ENCODE measurements around the gene FRG2C.
"Not testable (repeated sequence)": the region's sequence is repeated elsewhere in the genome, so short reads cannot be mapped to it uniquely, and the experiment has no call there.

DNA sequence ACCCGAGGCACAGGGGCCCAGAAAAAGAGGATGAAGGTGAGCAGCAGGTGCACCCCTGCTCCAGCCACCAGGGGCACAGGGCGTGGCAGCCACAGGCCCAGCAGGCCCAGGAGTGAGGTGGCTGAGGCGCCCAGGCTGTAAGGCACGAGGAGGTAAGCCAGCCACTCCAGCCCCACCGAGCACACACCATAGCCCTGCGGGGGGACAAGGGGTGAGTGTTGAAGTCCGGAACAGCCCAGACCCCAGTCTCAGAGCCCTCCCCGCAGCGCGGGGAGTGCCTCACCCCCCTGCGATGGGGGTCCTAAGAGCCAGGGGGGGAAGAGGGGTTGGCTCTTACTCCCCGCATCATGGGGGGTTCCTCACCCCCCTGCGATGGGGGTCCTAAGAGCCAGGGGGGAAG, 40.5 kb upstream of the FRG2C start:
- TF ChIP-seq POLR2AphosphoS5 (IDR thresholded peaks at IDR 0.05) = not testable (repeated sequence)
- TF ChIP-seq, protein P1, sequence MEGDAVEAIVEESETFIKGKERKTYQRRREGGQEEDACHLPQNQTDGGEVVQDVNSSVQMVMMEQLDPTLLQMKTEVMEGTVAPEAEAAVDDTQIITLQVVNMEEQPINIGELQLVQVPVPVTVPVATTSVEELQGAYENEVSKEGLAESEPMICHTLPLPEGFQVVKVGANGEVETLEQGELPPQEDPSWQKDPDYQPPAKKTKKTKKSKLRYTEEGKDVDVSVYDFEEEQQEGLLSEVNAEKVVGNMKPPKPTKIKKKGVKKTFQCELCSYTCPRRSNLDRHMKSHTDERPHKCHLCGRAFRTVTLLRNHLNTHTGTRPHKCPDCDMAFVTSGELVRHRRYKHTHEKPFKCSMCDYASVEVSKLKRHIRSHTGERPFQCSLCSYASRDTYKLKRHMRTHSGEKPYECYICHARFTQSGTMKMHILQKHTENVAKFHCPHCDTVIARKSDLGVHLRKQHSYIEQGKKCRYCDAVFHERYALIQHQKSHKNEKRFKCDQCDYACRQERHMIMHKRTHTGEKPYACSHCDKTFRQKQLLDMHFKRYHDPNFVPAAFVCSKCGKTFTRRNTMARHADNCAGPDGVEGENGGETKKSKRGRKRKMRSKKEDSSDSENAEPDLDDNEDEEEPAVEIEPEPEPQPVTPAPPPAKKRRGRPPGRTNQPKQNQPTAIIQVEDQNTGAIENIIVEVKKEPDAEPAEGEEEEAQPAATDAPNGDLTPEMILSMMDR (IDR thresholded peaks at IDR 0.05) = not testable (repeated sequence)
